Measurements from ENCODE around the gene PDE4D.

Gene PDE4D

GRCh38 chr5:59276917-59277372, 616.6 kb downstream of the PDE4D start:
- no peak for DNase-seq
- Histone ChIP-seq H3K36me3 (replicated peaks; ENCODE audit: insufficient read depth, low read length) (no peaks in the 10 kb centered on the region), H3K4me3 (ENCODE audit: low read length) (no peak overlapping the region), H3K9me3 (replicated peaks; ENCODE audit: insufficient read depth, low read length) (no peaks in the 10 kb centered on the region), H3K9me2 (replicated peaks; ENCODE audit: insufficient read depth, low read length) (no peaks in the 10 kb centered on the region), H3K27ac (ENCODE audit: low read length) (no peak overlapping the region), H3K9ac (ENCODE audit: low read length) (no peak overlapping the region), H2AFZ (ENCODE audit: low read length) (no peak overlapping the region), H3F3A (ENCODE audit: insufficient read depth, low read length) (no peaks in the 10 kb centered on the region), H3K4me2 (ENCODE audit: low read depth, low read length) (no peak overlapping the region), H3K79me2 (ENCODE audit: low read length) (no peaks in the 10 kb centered on the region), H3K27me3 (replicated peaks; ENCODE audit: insufficient read depth, low read length) (no peaks in the 10 kb centered on the region), H3K4me1 (ENCODE audit: low read length) (no peaks in the 10 kb centered on the region), H4K20me1 (ENCODE audit: insufficient read depth, low read length) (no peaks in the 10 kb centered on the region)
- TF ChIP-seq EZH2phosphoT487 (IDR thresholded peaks at IDR 0.05; ENCODE audit: low read length) (no peak), CTCF (IDR thresholded peaks at IDR 0.05; ENCODE audit: low read length) (no peak), EZH2 (optimal IDR thresholded peaks at IDR 0.05; ENCODE audit: low read depth, low read length) (no peak)

GRCh38 chr5:59276325-59276675, 617.2 kb downstream of the PDE4D start:
- Histone ChIP-seq H3K4me1 (ENCODE audit: low read length) (no peaks in the 10 kb centered on the region), H4K20me1 (ENCODE audit: insufficient read depth, low read length) (no peaks in the 10 kb centered on the region), H3K27ac (ENCODE audit: low read length) (no peak overlapping the region), H3K36me3 (replicated peaks; ENCODE audit: insufficient read depth, low read length) (no peaks in the 10 kb centered on the region), H3K27me3 (replicated peaks; ENCODE audit: insufficient read depth, low read length) (no peaks in the 10 kb centered on the region), H3K9me2 (replicated peaks; ENCODE audit: insufficient read depth, low read length) (no peaks in the 10 kb centered on the region), H3K9me3 (replicated peaks; ENCODE audit: insufficient read depth, low read length) (no peaks in the 10 kb centered on the region), H3K9ac (ENCODE audit: low read length) (no peak overlapping the region), H3K4me2 (ENCODE audit: low read depth, low read length) (no peak overlapping the region), H3K4me3 (ENCODE audit: low read length) (no peak overlapping the region), H3F3A (ENCODE audit: insufficient read depth, low read length) (no peaks in the 10 kb centered on the region), H2AFZ (ENCODE audit: low read length) (no peak overlapping the region), H3K79me2 (ENCODE audit: low read length) (no peaks in the 10 kb centered on the region)
- TF ChIP-seq EZH2phosphoT487 (IDR thresholded peaks at IDR 0.05; ENCODE audit: low read length) (no peak), CTCF (IDR thresholded peaks at IDR 0.05; ENCODE audit: low read length) (no peak), EZH2 (optimal IDR thresholded peaks at IDR 0.05; ENCODE audit: low read depth, low read length) (no peak)
- DNase-seq = no peak

- H3K27me3 ChIP-seq (replicated peaks; ENCODE audit: insufficient read depth, low read length) = no peaks in the 10 kb centered on the region
- H3K27ac ChIP-seq (ENCODE audit: low read length) = no peak overlapping the region
- no peaks in the 10 kb centered on the region for H3F3A ChIP-seq (ENCODE audit: insufficient read depth, low read length)
- no peak for DNase-seq
- H2AFZ ChIP-seq (ENCODE audit: low read length) = no peak overlapping the region
- no peaks in the 10 kb centered on the region for H3K79me2 ChIP-seq (ENCODE audit: low read length)
- no peaks in the 10 kb centered on the region for H3K9me2 ChIP-seq (replicated peaks; ENCODE audit: insufficient read depth, low read length)
- H3K4me2 ChIP-seq (ENCODE audit: low read depth, low read length) = no peak overlapping the region
- H3K36me3 ChIP-seq (replicated peaks; ENCODE audit: insufficient read depth, low read length) = no peaks in the 10 kb centered on the region
- H3K4me3 ChIP-seq (ENCODE audit: low read length) = no peak overlapping the region
- no peaks in the 10 kb centered on the region for H3K4me1 ChIP-seq (ENCODE audit: low read length)
- H3K9me3 ChIP-seq (replicated peaks; ENCODE audit: insufficient read depth, low read length) = no peaks in the 10 kb centered on the region
- H4K20me1 ChIP-seq (ENCODE audit: insufficient read depth, low read length) = no peaks in the 10 kb centered on the region
- TF ChIP-seq EZH2phosphoT487 (IDR thresholded peaks at IDR 0.05; ENCODE audit: low read length) (no peak), EZH2 (optimal IDR thresholded peaks at IDR 0.05; ENCODE audit: low read depth, low read length) (no peak), CTCF (IDR thresholded peaks at IDR 0.05; ENCODE audit: low read length) (no peak)
- H3K9ac ChIP-seq (ENCODE audit: low read length) = no peak overlapping the region
Observed at GRCh38 chr5:59275510-59276324, 617.8 kb downstream of the PDE4D start.

Measured in MM.1S (cell line).